K562 (cell line): ENCODE measurements around the gene GCK.

Source experiments
- BRD9 ChIP-seq: fragments of 450-650 bp; IDR thresholded peaks from 2 replicates; pipeline ENCODE4 v1.6.1; 2018; ENCODE audit warnings: low read depth; ENCODE audit not compliant: partially characterized antibody
- CBX8 ChIP-seq: fragments of 200-600 bp; sonication (generic); IDR thresholded peaks from 2 replicates; pipeline ENCODE4 v1.6.1; 2012; ENCODE audit warnings: borderline replicate concordance, mixed run types, low read depth, mild to moderate bottlenecking, moderate library complexity, mixed read lengths, low read length, control low read depth, inconsistent platforms; ENCODE audit not compliant: poor library complexity, severe bottlenecking; ENCODE audit errors: extremely low read depth
- CREM ChIP-seq: IDR thresholded peaks from 2 replicates; pipeline ENCODE4 v1.6.1; 2014; ENCODE audit warnings: antibody characterized with exemption, low read depth
- EZH2 ChIP-seq: IDR thresholded peaks from 2 replicates; pipeline ENCODE4 v1.6.1; 2012; ENCODE audit warnings: low read depth, mild to moderate bottlenecking, inconsistent platforms, low read length, borderline replicate concordance
- IRF2 ChIP-seq: sonication (generic); formaldehyde crosslinking; IDR thresholded peaks from 2 replicates; pipeline ENCODE4 v1.8.1; 2022; ENCODE audit warnings: mild to moderate bottlenecking, missing genetic modification reagents
- RFX5 ChIP-seq: IDR thresholded peaks from 2 replicates; pipeline ENCODE4 v1.6.1; 2011; ENCODE audit warnings: low read depth, mild to moderate bottlenecking, improper control_type of control experiment, low read length
- TEAD2 ChIP-seq: fragments of 450-650 bp; IDR thresholded peaks from 2 replicates; pipeline ENCODE4 v1.6.1; 2016; ENCODE audit warnings: missing genetic modification characterization, control low read depth, missing compliant biosample characterization
- ZBTB11 ChIP-seq, 3 experiments: fragments of 200-800 bp in 1 of 3; fragments of 250-450 bp in 1 of 3; fragments of 450-650 bp in 1 of 3; sonication (Bioruptor Pico) in 1 of 3; sonication (Bioruptor generic) in 1 of 3; formaldehyde crosslinking in 1 of 3; IDR thresholded peaks; 2 replicates each; pipeline versions ENCODE4 v1.6.1 to v1.8.0; 2016 to 2022; ENCODE audit warnings: mild to moderate bottlenecking in 2 of 3, missing genetic modification characterization in 2 of 3, missing compliant biosample characterization in 1 of 3, moderate library complexity in 1 of 3
- ZBTB34 ChIP-seq: fragments of 250-450 bp; sonication (Bioruptor Pico); IDR thresholded peaks from 2 replicates; pipeline ENCODE4 v1.8.0; 2021; ENCODE audit warnings: mild to moderate bottlenecking, moderate library complexity
- ZNF311 ChIP-seq: fragments of 250-450 bp; sonication (Bioruptor Pico); IDR thresholded peaks from 2 replicates; pipeline ENCODE4 v1.4.0; 2020; ENCODE audit warnings: mild to moderate bottlenecking, moderate library complexity

GRCh38 chr7:44101966-44102845, 87.0 kb downstream of the GCK start:
- TF ChIP-seq CREM (no peak), CBX8 (no peak), BRD9 (no peak), EZH2 (no peak), RFX5 (no peak), ZBTB34 (CRISPR knock-in tag) (no peak), TEAD2 (tag) (no peak), IRF2 (CRISPR knock-in tag) (no peak), ZNF311 (CRISPR knock-in tag) (no peak), ZBTB11 (CRISPR knock-in tag; IDR thresholded peaks at IDR 0.05) (no peak)
